H1 (cell line): ENCODE results near the gene ROR1. TPM values are rescaled to one million over a fixed set of nuclear protein-coding genes. Genes with fewer than 3 reads are reported as not detected.

ENCODE experiments used
- CTCF ChIA-PET: fragments of 300-600 bp; sonication (Branson Sonifier 250); formaldehyde crosslinking; loops from one replicate; lab custom pipeline; 2021; ENCODE audit not compliant: partially characterized antibody; lab: Charles Lee
- POLR2A ChIA-PET: fragments of 300-600 bp; sonication (Branson Sonifier 250); formaldehyde crosslinking; loops from one replicate; lab custom pipeline; 2021; ENCODE audit warnings: inconsistent platforms; ENCODE audit not compliant: partially characterized antibody; lab: Charles Lee
- DNase-seq, 2 experiments: peaks; one replicate each; pipeline versions ENCODE4 v3.0.0 to v3.0.0-alpha.2; 2010 to 2022; ENCODE audit warnings: low spot score in 2 of 2, low read depth in 1 of 2, mixed read lengths in 1 of 2
- FAIRE-seq: peaks from 2 replicates; lab custom pipeline; 2011; peaks lifted over from hg19 to GRCh38; lab: Jason Lieb, UNC
- H2AFZ ChIP-seq: 2 replicates; pipeline ENCODE4 v1.8.1; 2012; ENCODE audit warnings: low read length, inconsistent platforms
- H2AK5ac ChIP-seq: 2 replicates; pipeline ENCODE4 v1.6.1; 2013; ENCODE audit warnings: low read depth, low read length
- H2BK120ac ChIP-seq: replicated peaks from 2 replicates; pipeline ENCODE3; 2013; ENCODE audit warnings: low read depth, low read length, inconsistent platforms
- H2BK12ac ChIP-seq: 2 replicates; pipeline ENCODE4 v1.6.1; 2013; ENCODE audit warnings: low read depth, low read length
- H2BK15ac ChIP-seq: 2 replicates; pipeline ENCODE4 v1.6.1; 2013; ENCODE audit warnings: low read length
- H2BK20ac ChIP-seq: 2 replicates; pipeline ENCODE4 v1.6.1; 2013; ENCODE audit warnings: low read length
- H2BK5ac ChIP-seq: 2 replicates; pipeline ENCODE4 v1.6.1; 2013; ENCODE audit warnings: low read depth, low read length
- H3K14ac ChIP-seq: 2 replicates; pipeline ENCODE4 v1.6.1; 2013; ENCODE audit warnings: inconsistent platforms; ENCODE audit not compliant: insufficient read length
- H3K18ac ChIP-seq: 2 replicates; pipeline ENCODE4 v1.6.1; 2013; ENCODE audit warnings: low read length; ENCODE audit errors: extremely low read depth
- H3K23ac ChIP-seq: 2 replicates; pipeline ENCODE4 v1.6.1; 2013; ENCODE audit warnings: inconsistent platforms; ENCODE audit not compliant: insufficient read length
- H3K23me2 ChIP-seq: 2 replicates; pipeline ENCODE4 v1.6.1; 2013; ENCODE audit warnings: low read depth, low read length
- H3K27ac ChIP-seq: 2 replicates; pipeline ENCODE4 v1.6.1; 2011; ENCODE audit warnings: low read depth, low read length, inconsistent platforms
- H3K27me3 ChIP-seq, 4 experiments: replicated peaks in 1 of 4; 1 replicate in 1 of 4; 2 replicates in 3 of 4; pipeline versions ENCODE4 v1.6.1 to v1.8.1; 2011 to 2013; ENCODE audit warnings: low read length in 3 of 4, mild to moderate bottlenecking in 3 of 4, inconsistent platforms in 2 of 4, mixed read lengths in 2 of 4, moderate library complexity in 1 of 4; ENCODE audit not compliant: control insufficient read depth in 3 of 4, insufficient read depth in 3 of 4; ENCODE audit errors: extremely low read depth in 1 of 4
- H3K36me3 ChIP-seq, 4 experiments: 2 replicates each; pipeline versions ENCODE4 v1.6.1 to v1.8.1; 2011 to 2013; ENCODE audit warnings: mild to moderate bottlenecking in 4 of 4, low read length in 3 of 4, moderate library complexity in 2 of 4, control low read depth in 1 of 4, inconsistent platforms in 1 of 4; ENCODE audit not compliant: insufficient read depth in 4 of 4, control insufficient read depth in 2 of 4
- H3K4ac ChIP-seq: replicated peaks from 2 replicates; pipeline ENCODE3; 2013; ENCODE audit warnings: low read length, low read depth, mixed read lengths, inconsistent platforms; ENCODE audit not compliant: insufficient read length
- H3K4me1 ChIP-seq, 4 experiments: replicated peaks in 1 of 4; 1 replicate in 1 of 4; 2 replicates in 3 of 4; pipeline versions ENCODE4 v1.6.1 to v1.8.1; 2011 to 2013; ENCODE audit warnings: low read length in 3 of 4, inconsistent platforms in 2 of 4, mixed read lengths in 1 of 4; ENCODE audit not compliant: insufficient read depth in 4 of 4, control insufficient read depth in 3 of 4
- H3K4me2 ChIP-seq, 2 experiments: 2 replicates each; pipeline versions ENCODE4 v1.6.1 to v1.8.1; 2011 to 2013; ENCODE audit warnings: low read depth in 2 of 2, low read length in 2 of 2, control low read depth in 1 of 2, inconsistent platforms in 1 of 2, mild to moderate bottlenecking in 1 of 2; ENCODE audit not compliant: insufficient read depth in 1 of 2
- H3K4me3 ChIP-seq, 4 experiments: fragments of 200-600, 300-600 bp in 1 of 4; sonication (generic), shearing (Covaris generic), sonication (Bioruptor Twin) in 1 of 4; 2 replicates each; pipeline versions ENCODE4 v1.5.1 to v1.8.1; 2011 to 2016; ENCODE audit warnings: low read length in 4 of 4, low read depth in 3 of 4, control low read depth in 2 of 4, inconsistent platforms in 2 of 4, mild to moderate bottlenecking in 2 of 4, mixed read lengths in 1 of 4, moderate library complexity in 1 of 4; ENCODE audit not compliant: insufficient read depth in 2 of 4; ENCODE audit errors: extremely low read depth in 1 of 4
- H3K56ac ChIP-seq: replicated peaks from 2 replicates; pipeline ENCODE3; 2013; ENCODE audit warnings: low read depth, mild to moderate bottlenecking, mixed read lengths, low read length, inconsistent platforms; ENCODE audit not compliant: insufficient read length
- H3K79me1 ChIP-seq: 2 replicates; pipeline ENCODE4 v1.6.1; 2013; ENCODE audit warnings: low read depth, low read length, control low read depth
- H3K79me2 ChIP-seq, 2 experiments: 2 replicates each; pipeline versions ENCODE4 v1.6.1 to v1.8.1; 2012 to 2013; ENCODE audit warnings: low read length in 2 of 2, mild to moderate bottlenecking in 2 of 2, inconsistent platforms in 1 of 2; ENCODE audit not compliant: insufficient read depth in 2 of 2, control insufficient read depth in 1 of 2
- H3K9ac ChIP-seq, 4 experiments: replicated peaks in 1 of 4; 1 replicate in 1 of 4; 2 replicates in 3 of 4; pipeline versions ENCODE4 v1.6.1 to v1.8.1; 2011 to 2013; ENCODE audit warnings: low read depth in 3 of 4, low read length in 3 of 4, control low read depth in 2 of 4, mild to moderate bottlenecking in 2 of 4, moderate library complexity in 2 of 4, inconsistent platforms in 1 of 4; ENCODE audit errors: extremely low read depth in 1 of 4
- H3K9me3 ChIP-seq, 2 experiments: 2 replicates each; pipeline versions ENCODE4 v1.6.1 to v1.8.1; 2012 to 2013; ENCODE audit warnings: mild to moderate bottlenecking in 2 of 2, moderate library complexity in 2 of 2, control low read depth in 1 of 2, inconsistent platforms in 1 of 2, low read depth in 1 of 2, low read length in 1 of 2, mixed read lengths in 1 of 2; ENCODE audit not compliant: insufficient read depth in 2 of 2
- H4K20me1 ChIP-seq, 2 experiments: replicated peaks in 1 of 2; 2 replicates each; pipeline versions ENCODE3 to v1.8.1; 2011 to 2013; ENCODE audit warnings: inconsistent platforms in 2 of 2, low read length in 2 of 2, mild to moderate bottlenecking in 1 of 2; ENCODE audit not compliant: insufficient read depth in 2 of 2, control insufficient read depth in 1 of 2
- H4K5ac ChIP-seq: 2 replicates; pipeline ENCODE4 v1.6.1; 2013; ENCODE audit warnings: low read length, low read depth, mixed read lengths, inconsistent platforms; ENCODE audit not compliant: insufficient read length
- H4K8ac ChIP-seq: 2 replicates; pipeline ENCODE4 v1.8.0; 2013; ENCODE audit warnings: mild to moderate bottlenecking, moderate library complexity, low read length, inconsistent platforms; ENCODE audit not compliant: insufficient read depth; ENCODE audit errors: extremely low read depth
- H4K91ac ChIP-seq: replicated peaks from 2 replicates; pipeline ENCODE3; 2013; ENCODE audit warnings: low read length, mixed read lengths, inconsistent platforms; ENCODE audit not compliant: insufficient read length
- BCL11A ChIP-seq, 2 experiments: IDR thresholded peaks; one replicate each; pipeline ENCODE4 v1.6.1; 2011; ENCODE audit warnings: low read depth in 2 of 2, low read length in 2 of 2, mild to moderate bottlenecking in 2 of 2
- CBX5 ChIP-seq: fragments of 300-800, 300-1000 bp; sonication (generic); IDR thresholded peaks from 2 replicates; pipeline ENCODE4 v1.7.1; 2016; ENCODE audit warnings: antibody characterized with exemption, low read length, low read depth
- CBX8 ChIP-seq: fragments of 300-800, 300-1000 bp; sonication (generic); IDR thresholded peaks from 2 replicates; pipeline ENCODE4 v1.7.1; 2016; ENCODE audit warnings: low read depth, low read length, borderline replicate concordance
- CEBPB ChIP-seq: IDR thresholded peaks from 2 replicates; pipeline ENCODE4 v1.6.1; 2012; ENCODE audit warnings: low read depth, low read length
- CHD2 ChIP-seq: IDR thresholded peaks from 2 replicates; pipeline ENCODE4 v1.6.1; 2012; ENCODE audit warnings: low read length, improper control_type of control experiment
- CREB1 ChIP-seq: IDR thresholded peaks from 2 replicates; pipeline ENCODE4 v1.6.1; 2012; ENCODE audit warnings: inconsistent platforms
- EZH2 ChIP-seq: fragments of 200-600 bp; sonication (generic); IDR thresholded peaks from 2 replicates; pipeline ENCODE4 v1.7.1; 2012; ENCODE audit warnings: low read depth, mild to moderate bottlenecking, moderate library complexity, low read length, inconsistent platforms; ENCODE audit not compliant: severe bottlenecking
- JUN ChIP-seq: IDR thresholded peaks from 2 replicates; pipeline ENCODE4 v1.6.1; 2011; ENCODE audit warnings: low read depth, mild to moderate bottlenecking, improper control_type of control experiment, low read length
- KDM4A ChIP-seq: IDR thresholded peaks from one replicate; pipeline ENCODE4 v1.7.1; 2012; ENCODE audit warnings: low read depth, mild to moderate bottlenecking, moderate library complexity, low read length, inconsistent platforms; ENCODE audit not compliant: severe bottlenecking
- KDM5A ChIP-seq: fragments of 200-600 bp; IDR thresholded peaks from 2 replicates; pipeline ENCODE4 v1.7.1; 2012; ENCODE audit warnings: mild to moderate bottlenecking, low read length, inconsistent platforms, mixed read lengths
- SP2 ChIP-seq: IDR thresholded peaks from 2 replicates; pipeline ENCODE4 v1.6.1; 2012; ENCODE audit warnings: mild to moderate bottlenecking, low read length, inconsistent platforms
- SUZ12 ChIP-seq: fragments of 200-600 bp; sonication (generic); IDR thresholded peaks from 2 replicates; pipeline ENCODE4 v1.6.1; 2012; ENCODE audit warnings: mild to moderate bottlenecking, inconsistent platforms, low read length, moderate library complexity, mixed read lengths
- TEAD4 ChIP-seq: IDR thresholded peaks from 2 replicates; pipeline ENCODE4 v1.6.1; 2012; ENCODE audit warnings: low read depth, low read length, inconsistent platforms, mixed read lengths
- WGBS, 2 experiments: shearing (Covaris generic) in 1 of 2; methylation state at CpG; one replicate each; pipeline versions ENCODE4 v1.1.6 to v1.1.7; 2013 to 2015; ENCODE audit warnings: low lambda C conversion rate in 2 of 2, mixed read lengths in 2 of 2, inconsistent platforms in 1 of 2, low coverage in 1 of 2, missing lambda C conversion rate in 1 of 2; ENCODE audit not compliant: insufficient replicate concordance in 2 of 2, insufficient coverage in 1 of 2, insufficient read length in 1 of 2; ENCODE audit errors: extremely low coverage in 1 of 2, missing lambda C conversion rate in 1 of 2; 5-methylcytosine and 5-hydroxymethylcytosine counted together
- polyA plus RNA-seq, 7 experiments: library from polyadenylated mRNA; depleted of rRNA in 3 of 7; stranded (reverse) in 5 of 7; unstranded in 2 of 7; fragments of >200 nt in 5 of 7; fragments of 200-250 nt in 2 of 7; gene quantifications; 1 replicate in 5 of 7; 2 replicates in 1 of 7; 4 replicates in 1 of 7; pipeline versions ENCODE4 v1.2.1 to v1.2.3, GENCODE V29; 2011 to 2013; ENCODE audit warnings: missing spikeins in 2 of 7, mixed read lengths in 2 of 7
- total RNA-seq: library from RNA; stranded (reverse); fragmentation: NEBNext Ultra II Directional; extraction: Animal tissue kit (Norgen Biotek cat#: 25700); gene quantifications from 2 replicates; pipeline ENCODE4 v1.2.1, GENCODE V29; 2021
- TF ChIP-seq, protein P1 (sequence below): IDR thresholded peaks from 2 replicates; pipeline ENCODE4 v1.6.1; 2012; ENCODE audit warnings: inconsistent platforms

ROR1 gene
- total and polyA plus RNA-seq, 2 of the 8 experiments (the other 6 are each of a cell fraction or from before 2014, with no cell fraction given), result 33.6 to 73.6 TPM

- peaks cover 0 to 25% (median 2%) of the 10 kb centered on the region in 4 experiments; a peak in 4 of 8 replicates for H3K36me3 ChIP-seq
- CTCF ChIA-PET, result interaction anchor here (0.6 to 1.3 kb wide), 3 partner anchors 11 to 58 kb away, joined by 3 read pairs; no protein-coding TSS in a partner anchor
- H2AFZ ChIP-seq, result no peak overlapping the region
- H3K79me1 ChIP-seq, result peaks cover 10% of the 10 kb centered on the region; the same call in 1 of the 2 replicates
- H2AK5ac ChIP-seq, result no peak overlapping the region
- H3K18ac ChIP-seq, result no peak overlapping the region
- H4K91ac ChIP-seq, result no peak overlapping the region
- H4K8ac ChIP-seq, result no peak overlapping the region
- FAIRE-seq (no peak), DNase-seq (no peak)
- H3K14ac ChIP-seq, result no peak overlapping the region
- 59% methylated on average over 6 of the region's 6 CpGs; no CpG with 5 or more reads in 1 of the 2 experiments for WGBS, 2 experiments
- no peak overlapping the region for H2BK120ac ChIP-seq
- no peak overlapping the region for H2BK5ac ChIP-seq
- no peaks in the 10 kb centered on the region for H3K27me3 ChIP-seq
- no peak overlapping the region for H2BK15ac ChIP-seq
- no peaks in the 10 kb centered on the region for H3K23me2 ChIP-seq
- no peak overlapping the region for H3K27ac ChIP-seq
- no peak overlapping the region for H3K9ac ChIP-seq
- no peak overlapping the region for H2BK12ac ChIP-seq
- peaks cover 4 to 18% of the 10 kb centered on the region in 2 experiments for H4K20me1 ChIP-seq
- H3K4me3 ChIP-seq, result no peak overlapping the region
- peaks cover 0 to 24% (median 7%) of the 10 kb centered on the region in 4 experiments; a peak in 4 of 7 replicates for H3K4me1 ChIP-seq
- POLR2A ChIA-PET, result interaction anchor here (0.5 to 1.7 kb wide), 3 partner anchors 12 to 487 kb away, joined by 3 to 5 read pairs (median 3); no protein-coding TSS in a partner anchor
- peaks cover 43 to 100% of the 10 kb centered on the region in 2 experiments for H3K79me2 ChIP-seq
- H3K23ac ChIP-seq, result no peak overlapping the region
- peak overlapping the region in 1 of 2 experiments; percentile 33; a peak in 1 of 4 replicates for H3K4me2 ChIP-seq
- H3K4ac ChIP-seq, result no peak overlapping the region
- H3K56ac ChIP-seq, result no peak overlapping the region
- peaks cover 21 to 29% of the 10 kb centered on the region in 2 experiments for H3K9me3 ChIP-seq
- no peak overlapping the region for H2BK20ac ChIP-seq
- no peak overlapping the region for H4K5ac ChIP-seq
- TF ChIP-seq CBX5 (no peak), KDM4A (no peak), EZH2 (no peak), SUZ12 (no peak), TEAD4 (no peak), CBX8 (no peak), CHD2 (no peak), JUN (no peak), SP2 (no peak), BCL11A (IDR thresholded peaks at IDR 0.05; ENCODE audit: low read depth in 2 of 2, low read length in 2 of 2) (no peak), KDM5A (no peak), CEBPB (no peak), CREB1 (no peak)
- TF ChIP-seq, protein P1, sequence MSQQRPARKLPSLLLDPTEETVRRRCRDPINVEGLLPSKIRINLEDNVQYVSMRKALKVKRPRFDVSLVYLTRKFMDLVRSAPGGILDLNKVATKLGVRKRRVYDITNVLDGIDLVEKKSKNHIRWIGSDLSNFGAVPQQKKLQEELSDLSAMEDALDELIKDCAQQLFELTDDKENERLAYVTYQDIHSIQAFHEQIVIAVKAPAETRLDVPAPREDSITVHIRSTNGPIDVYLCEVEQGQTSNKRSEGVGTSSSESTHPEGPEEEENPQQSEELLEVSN, result no peak
Measured at GRCh38 chr1:63817700-63818099, 43.9 kb downstream of the ROR1 start.
